Kidney epithelial cell (primary cell): ENCODE results near the gene CCDC107. TPM values are rescaled to one million over a fixed set of nuclear protein-coding genes. Genes with fewer than 3 reads are reported as not detected.

Source experiments
- DNase-seq: peaks from one replicate; pipeline ENCODE4 v3.0.0-alpha.2; 2010; ENCODE audit warnings: low read depth
- H3K27me3 ChIP-seq: 2 replicates; pipeline ENCODE4 v1.6.0; 2011; ENCODE audit warnings: low read length; ENCODE audit not compliant: control insufficient read depth, insufficient read depth
- H3K36me3 ChIP-seq: 2 replicates; pipeline ENCODE4 v1.5.1; 2011; ENCODE audit warnings: low read length; ENCODE audit not compliant: control insufficient read depth, insufficient read depth
- H3K4me3 ChIP-seq: 2 replicates; pipeline ENCODE4 v1.5.1; 2011; ENCODE audit warnings: low read depth, mild to moderate bottlenecking, control low read depth, low read length
- CTCF ChIP-seq: IDR thresholded peaks from 2 replicates; pipeline ENCODE4 v1.5.1; 2011; ENCODE audit warnings: mild to moderate bottlenecking, moderate library complexity, low read length, control low read depth, inconsistent platforms; ENCODE audit not compliant: insufficient read depth, poor library complexity, severe bottlenecking
- total RNA-seq: library from RNA; depleted of rRNA; stranded (reverse); fragments of >200 nt; gene quantifications from 2 replicates; pipeline ENCODE4 v1.2.3, GENCODE V29; 2015

The CCDC107 gene
- total RNA-seq, 1 donor from 2014 or later = 14.0 TPM

DNA sequence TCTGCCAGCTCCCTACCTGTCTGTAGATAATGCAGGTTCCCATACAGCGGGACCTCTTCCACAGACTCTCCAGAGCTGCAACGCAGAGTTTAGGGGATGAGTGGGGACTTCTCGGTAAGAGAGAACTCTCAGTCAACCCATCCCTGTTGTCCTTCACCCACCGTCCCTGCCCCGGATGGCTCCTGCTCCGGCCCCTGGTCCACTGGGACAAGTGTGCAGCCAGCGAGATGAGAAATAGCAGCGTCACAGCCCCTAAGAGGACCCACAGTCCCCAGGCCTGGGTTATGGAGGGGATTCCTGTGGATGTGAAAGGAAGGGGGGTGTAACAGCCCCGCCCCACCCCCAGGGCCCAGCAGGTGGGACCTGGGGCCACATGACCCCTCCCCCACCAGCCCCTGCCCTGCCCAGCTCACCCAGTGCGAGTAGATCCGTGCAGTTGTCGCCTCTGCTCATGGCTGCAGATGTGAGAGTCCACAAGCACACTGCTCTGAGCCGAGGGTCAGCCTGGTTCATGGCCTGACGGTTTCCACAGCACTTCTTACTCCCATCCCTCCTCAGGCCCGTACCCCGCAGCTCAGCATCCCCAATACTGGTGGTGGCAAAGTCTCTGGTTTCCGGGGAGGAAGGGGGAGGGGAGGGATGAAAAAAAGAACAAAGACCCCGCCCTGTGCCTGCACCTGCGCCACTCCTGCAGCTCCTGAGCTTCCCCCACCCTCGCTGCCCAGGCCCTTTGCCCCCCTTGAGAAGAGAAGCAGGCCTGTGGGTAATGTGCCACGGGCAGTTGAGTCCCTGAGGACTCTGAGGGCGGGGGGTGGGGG, 7.5 kb upstream of the CCDC107 start, which contains the start of gene SIT1:
SIT1 (minus strand) TSS at position 591 of the 818 bp plus-strand sequence; CDS start at position 513, 78 bp downstream.
- TF ChIP-seq CTCF = no peak
- H3K4me3 ChIP-seq = no peak within 1 kb of the TSS
- no peaks in the 10 kb centered on the region for H3K36me3 ChIP-seq
- DNase-seq = no peak
- no peaks in the 10 kb centered on the region for H3K27me3 ChIP-seq

- no peak for DNase-seq
- Histone ChIP-seq H3K4me3 (no peak overlapping the region), H3K27me3 (no peaks in the 10 kb centered on the region), H3K36me3 (no peaks in the 10 kb centered on the region)
- no peak for TF ChIP-seq CTCF
Measured at GRCh38 chr9:35651956-35652828, 5.9 kb upstream of the CCDC107 start.

GRCh38 chr9:35652829-35653209, 5.3 kb upstream of the CCDC107 start:
- Histone ChIP-seq H3K27me3 (no peaks in the 10 kb centered on the region), H3K36me3 (no peaks in the 10 kb centered on the region), H3K4me3 (no peak overlapping the region)
- no peak for TF ChIP-seq CTCF
- no peak for DNase-seq

DNA sequence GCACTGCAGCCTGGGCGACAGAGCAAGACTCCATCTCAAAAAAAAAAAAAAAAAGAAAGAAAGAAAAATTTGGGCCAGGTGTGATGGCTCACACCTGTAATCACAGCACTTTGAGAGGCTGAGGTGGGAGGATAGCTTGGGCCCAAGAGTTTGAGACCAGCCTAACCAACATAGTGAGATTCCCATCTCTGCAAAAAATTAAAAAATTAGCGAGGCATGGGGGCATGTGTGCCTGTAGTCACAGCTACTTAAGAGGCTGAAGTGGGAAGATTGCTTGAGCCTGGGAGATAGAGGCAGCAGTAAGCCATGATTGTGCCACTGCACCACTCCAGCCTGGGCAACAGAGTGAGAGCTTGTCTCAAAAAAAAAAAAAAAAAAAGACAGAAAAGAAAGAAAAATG, 4.5 kb upstream of the CCDC107 start:
- H3K4me3 ChIP-seq = no peak overlapping the region
- H3K27me3 ChIP-seq = no peaks in the 10 kb centered on the region
- TF ChIP-seq CTCF = no peak
- H3K36me3 ChIP-seq = no peaks in the 10 kb centered on the region
- no peak for DNase-seq

GRCh38 chr9:35656348-35656747, 1.7 kb upstream of the CCDC107 start:
- no peak for TF ChIP-seq CTCF
- Histone ChIP-seq H3K27me3 (no peaks in the 10 kb centered on the region), H3K4me3 (no peak overlapping the region), H3K36me3 (peaks cover 2% of the 10 kb centered on the region)
- no peak for DNase-seq
